H7 (cell line): Measurements from ENCODE around the gene SHROOM3. TPM values are rescaled to one million over a fixed set of nuclear protein-coding genes. Genes with fewer than 3 reads are reported as not detected.

Experiments used
- DNase-seq: peaks from one replicate; pipeline ENCODE4 v3.0.0; 2012
- H3K27me3 ChIP-seq: 2 replicates; pipeline ENCODE4 v1.6.0; 2011; ENCODE audit warnings: mild to moderate bottlenecking, low read length; ENCODE audit not compliant: control insufficient read depth, insufficient read depth
- H3K36me3 ChIP-seq: replicated peaks from 2 replicates; pipeline ENCODE4 v1.5.1; 2011; ENCODE audit warnings: low read length; ENCODE audit not compliant: control insufficient read depth, insufficient read depth
- H3K4me3 ChIP-seq: 2 replicates; pipeline ENCODE4 v1.5.1; 2011; ENCODE audit warnings: low read depth, mild to moderate bottlenecking, control low read depth, low read length, moderate library complexity; ENCODE audit not compliant: insufficient read depth
- total RNA-seq: library from RNA; depleted of rRNA; stranded (reverse); fragments of >200 nt; shearing (Covaris generic); gene quantifications from 2 replicates; pipeline ENCODE4 v1.2.3, GENCODE V29; 2014

SHROOM3 gene
- total RNA-seq, 1 experiment from 2014 or later: 52.8 TPM

DNA sequence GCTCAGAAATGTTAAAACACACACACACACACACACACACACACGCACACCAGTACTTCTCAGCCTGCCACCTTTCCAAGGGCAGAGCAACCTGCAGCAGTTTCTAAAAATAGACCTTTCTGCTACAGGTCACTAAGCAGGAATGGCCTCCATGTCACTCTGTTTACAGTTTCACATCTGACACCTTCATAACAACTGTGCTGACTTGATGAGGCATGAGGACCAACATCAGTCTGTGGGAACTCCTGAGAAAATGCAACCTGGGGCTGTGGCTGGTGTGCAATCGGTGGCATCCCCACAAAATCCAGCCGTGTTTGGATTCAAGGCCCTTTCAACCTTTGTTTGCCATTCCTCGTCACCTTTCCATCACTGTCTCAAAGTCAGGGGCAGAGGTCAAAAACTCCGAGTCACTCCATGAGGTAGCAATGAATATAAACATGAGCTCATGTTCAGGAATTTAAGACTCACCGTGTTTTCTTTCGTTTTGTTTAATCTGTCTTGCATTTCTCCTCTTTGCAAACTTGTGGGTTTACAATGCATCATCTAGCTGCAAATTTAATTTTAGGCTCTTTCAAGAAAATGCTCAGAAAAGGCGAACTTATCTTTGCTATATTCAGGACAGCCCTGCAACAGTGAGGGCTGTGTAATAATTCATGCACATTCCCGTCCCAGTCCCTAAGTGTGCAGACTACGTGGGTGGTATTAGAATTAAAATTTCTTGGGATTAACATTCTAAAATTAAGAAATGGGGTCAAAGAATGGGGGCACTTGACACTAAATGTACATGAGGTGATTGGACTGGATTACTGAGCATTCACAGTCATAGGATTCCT lies 135.3 kb downstream of the SHROOM3 start:
- no peak overlapping the region for H3K4me3 ChIP-seq
- DNase-seq: no peak
- no peaks in the 10 kb centered on the region for H3K36me3 ChIP-seq
- H3K27me3 ChIP-seq: no peaks in the 10 kb centered on the region

DNA sequence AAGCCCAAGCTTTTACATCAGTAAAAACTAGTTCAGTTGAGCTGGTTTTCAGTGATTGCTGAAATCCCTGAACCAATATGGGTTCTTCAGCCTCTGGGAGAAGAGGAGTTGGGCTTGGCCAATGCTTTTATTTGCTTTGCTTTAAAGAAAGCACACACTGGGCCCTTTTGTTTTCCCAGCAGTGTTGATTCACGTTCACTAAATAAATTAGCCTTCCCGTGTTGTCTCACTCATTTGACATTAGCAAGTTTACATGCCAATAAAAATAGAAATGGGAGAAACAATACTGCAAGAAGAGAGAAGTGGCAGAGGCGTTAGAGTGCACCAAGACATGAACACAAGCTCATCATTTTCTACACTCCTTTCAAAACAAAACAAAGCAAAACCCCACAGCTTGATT lies 136.2 kb downstream of the SHROOM3 start:
- H3K4me3 ChIP-seq: no peak overlapping the region
- DNase-seq: no peak
- no peaks in the 10 kb centered on the region for H3K27me3 ChIP-seq
- no peaks in the 10 kb centered on the region for H3K36me3 ChIP-seq

DNA sequence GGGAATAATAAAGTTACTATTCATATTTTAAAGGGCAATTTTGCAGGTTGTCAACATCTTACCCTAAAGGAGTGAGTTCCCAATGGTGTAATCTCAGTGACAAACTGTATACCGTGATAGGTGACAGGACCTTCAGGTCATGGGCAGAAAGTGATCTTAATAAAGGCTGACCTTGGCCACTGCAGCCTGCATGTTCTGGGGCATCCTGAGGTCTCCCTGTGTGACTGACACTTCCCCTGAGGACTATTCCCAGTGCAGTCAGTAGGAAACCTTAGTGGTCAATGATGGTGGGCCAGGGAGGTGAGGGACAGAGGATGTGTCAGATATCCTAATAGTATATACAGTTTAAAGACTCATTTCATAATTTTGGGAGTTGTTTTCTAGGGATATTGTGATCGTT lies 137.2 kb downstream of the SHROOM3 start:
- H3K4me3 ChIP-seq: no peak overlapping the region
- H3K36me3 ChIP-seq: no peaks in the 10 kb centered on the region
- DNase-seq: no peak
- no peaks in the 10 kb centered on the region for H3K27me3 ChIP-seq

DNA sequence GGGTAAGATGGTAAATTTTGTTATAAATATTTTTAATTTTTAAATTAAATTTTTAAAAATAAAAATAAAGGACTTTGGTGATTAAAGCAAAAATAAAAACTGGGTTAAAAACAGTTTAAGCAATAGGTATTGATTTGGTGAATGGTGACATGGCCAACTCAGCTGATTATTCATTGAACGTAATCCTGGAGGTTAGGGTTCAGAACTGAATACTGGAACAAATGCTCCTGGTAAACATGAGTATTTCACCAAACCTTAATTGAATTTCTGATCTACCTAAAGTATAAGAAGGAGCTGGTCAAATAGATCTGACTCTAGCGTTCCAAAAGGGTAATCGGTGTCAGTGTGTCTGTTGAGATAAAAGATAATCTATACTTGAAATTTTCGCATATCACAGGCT lies 141.8 kb downstream of the SHROOM3 start:
- Histone ChIP-seq H3K4me3 (no peak overlapping the region), H3K27me3 (no peaks in the 10 kb centered on the region), H3K36me3 (no peaks in the 10 kb centered on the region)
- no peak for DNase-seq

DNA sequence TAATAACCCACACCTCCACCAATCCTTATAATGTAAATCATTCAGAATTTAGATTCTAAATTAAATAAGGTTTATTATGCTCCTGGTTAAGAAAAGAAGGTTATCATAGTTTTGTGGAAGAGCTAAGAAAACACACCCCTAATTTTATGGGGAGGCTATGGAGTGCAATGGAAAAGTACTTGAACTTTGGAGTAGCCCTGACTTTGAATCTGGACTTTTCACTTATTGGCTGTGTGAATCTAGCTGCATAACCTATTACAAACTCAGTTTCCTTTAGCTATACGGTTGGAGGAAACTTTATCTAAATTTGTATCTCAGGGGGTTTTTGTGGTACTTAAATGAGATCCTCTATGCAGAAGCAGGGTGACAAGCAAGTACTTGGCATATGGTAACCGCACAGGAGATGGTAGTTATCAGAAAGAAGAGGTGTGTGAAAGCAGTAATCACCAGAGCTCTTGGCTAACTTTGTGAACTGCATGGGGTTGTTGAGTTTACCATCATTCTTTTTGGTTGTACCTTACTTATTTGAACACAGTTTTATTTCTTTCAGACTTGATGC lies 143.1 kb downstream of the SHROOM3 start:
- no peaks in the 10 kb centered on the region for H3K36me3 ChIP-seq
- no peak for DNase-seq

DNA sequence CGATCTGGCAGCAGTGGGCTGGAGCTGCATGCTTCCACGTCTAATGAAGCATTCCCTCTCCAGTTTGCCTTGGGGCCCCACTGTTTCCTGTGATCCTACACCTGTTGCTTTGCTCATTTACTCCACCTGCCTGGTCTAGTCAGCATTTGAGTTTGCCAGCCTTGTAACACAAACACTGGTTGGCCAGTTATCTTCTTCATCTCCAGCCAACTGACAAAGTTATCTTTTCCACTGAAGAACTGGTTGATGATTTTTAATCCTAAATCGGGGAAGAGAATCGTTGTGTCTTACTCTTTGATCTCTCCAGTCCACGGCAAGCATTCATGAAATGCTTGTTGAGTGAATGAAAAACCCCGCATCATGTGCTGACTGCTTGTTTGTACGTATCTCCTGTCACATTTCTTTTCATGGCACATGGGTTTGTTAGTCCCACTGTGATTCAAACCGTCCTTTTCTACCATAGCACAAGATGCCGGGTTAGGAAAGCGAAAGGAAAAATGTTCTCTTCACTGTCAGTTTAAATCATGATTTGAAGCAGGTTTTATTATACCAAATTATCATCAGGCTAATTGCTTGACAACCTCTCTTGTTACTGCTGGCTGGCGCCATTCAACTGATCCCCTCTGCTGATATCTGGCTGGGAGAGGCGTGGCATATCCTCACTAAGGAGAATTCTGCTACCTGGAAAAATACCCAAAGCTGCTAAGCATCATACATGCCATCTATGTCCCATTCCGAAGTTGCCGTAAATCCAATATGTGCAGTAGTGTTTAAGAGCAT lies 144.8 kb downstream of the SHROOM3 start:
- Histone ChIP-seq H3K4me3 (no peak overlapping the region), H3K27me3 (no peaks in the 10 kb centered on the region), H3K36me3 (no peaks in the 10 kb centered on the region)
- DNase-seq: no peak

More for the DNA sequence above, 143.1 kb downstream of the SHROOM3 start:
- H3K27me3 ChIP-seq: no peaks in the 10 kb centered on the region
- H3K4me3 ChIP-seq: no peak overlapping the region

DNA sequence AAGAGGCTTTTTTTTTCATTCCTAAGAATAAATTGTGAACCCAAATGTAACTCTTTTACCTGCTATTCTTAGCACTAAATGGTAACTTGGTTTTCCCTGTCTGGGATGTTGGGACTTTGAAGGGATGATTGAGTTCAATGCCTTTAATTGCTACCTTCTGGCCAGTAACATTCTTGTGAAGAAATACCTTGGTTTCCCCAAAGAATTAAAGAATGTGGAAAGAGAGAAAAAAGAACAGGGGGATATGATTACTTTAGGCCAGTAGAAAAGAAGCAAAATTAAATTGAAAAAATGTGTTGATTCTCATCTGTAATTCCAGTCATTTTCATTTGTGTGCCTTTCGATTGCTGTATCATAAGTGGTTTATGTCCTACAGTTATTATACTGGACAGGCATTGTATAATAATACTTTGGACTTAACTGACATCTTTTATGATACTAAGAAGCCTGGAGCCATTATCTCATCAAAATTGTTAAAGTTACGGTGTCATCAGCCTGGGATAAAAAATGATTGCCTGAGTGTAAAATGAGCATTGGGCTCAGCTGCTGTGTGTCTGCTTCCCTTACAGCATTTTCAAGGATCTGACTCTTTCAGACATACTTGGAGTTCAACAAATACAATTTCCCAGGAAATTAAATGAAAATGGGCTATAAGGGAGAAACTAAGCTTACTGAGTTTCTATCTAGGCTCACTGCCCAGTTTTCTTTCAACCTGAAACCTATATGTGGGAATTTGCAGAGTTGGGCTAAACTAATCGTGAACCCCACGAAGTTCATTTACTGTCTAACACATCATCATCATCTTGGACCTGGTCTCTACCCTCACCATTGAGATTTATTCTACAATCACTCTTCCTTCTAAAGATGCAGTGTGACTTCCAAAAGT lies 146.3 kb downstream of the SHROOM3 start:
- no peak for DNase-seq
- Histone ChIP-seq H3K36me3 (no peaks in the 10 kb centered on the region), H3K4me3 (no peak overlapping the region), H3K27me3 (no peaks in the 10 kb centered on the region)

DNA sequence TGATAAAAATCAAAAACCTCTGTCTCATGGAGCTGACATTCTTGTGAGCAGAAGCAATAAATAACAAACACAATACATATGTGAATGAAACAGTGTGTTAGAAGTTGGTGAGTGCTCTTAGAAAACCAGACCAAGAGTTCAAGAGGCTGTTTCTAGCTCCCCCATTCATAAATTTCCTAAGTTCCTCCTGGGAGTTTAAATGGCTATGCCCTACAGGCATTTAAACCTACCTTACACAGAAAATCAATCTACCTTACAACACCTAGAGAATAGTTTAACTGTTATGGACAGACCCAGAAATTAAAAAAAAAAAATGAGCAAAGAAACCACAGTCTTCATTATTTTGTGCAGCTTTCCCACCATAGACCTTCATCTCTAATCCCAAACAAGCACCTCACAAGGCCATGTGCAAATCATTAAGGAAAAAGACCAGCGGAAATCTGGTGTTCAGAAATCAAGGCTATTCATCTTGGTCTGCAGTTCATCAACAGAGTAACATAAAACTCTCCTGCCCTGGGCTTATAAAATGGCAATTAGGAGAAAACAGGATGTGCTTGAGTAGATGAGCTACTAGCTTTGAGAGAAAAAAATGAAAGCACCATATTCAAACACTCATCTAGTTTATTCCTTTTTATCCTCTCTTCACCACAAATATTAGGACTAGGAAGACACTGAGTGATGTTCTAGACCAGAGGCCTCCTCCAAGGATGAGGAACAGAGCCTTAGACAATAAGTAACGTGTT lies 147.2 kb downstream of the SHROOM3 start:
- DNase-seq: no peak
- no peak overlapping the region for H3K4me3 ChIP-seq
- H3K27me3 ChIP-seq: no peaks in the 10 kb centered on the region
- no peaks in the 10 kb centered on the region for H3K36me3 ChIP-seq

DNA sequence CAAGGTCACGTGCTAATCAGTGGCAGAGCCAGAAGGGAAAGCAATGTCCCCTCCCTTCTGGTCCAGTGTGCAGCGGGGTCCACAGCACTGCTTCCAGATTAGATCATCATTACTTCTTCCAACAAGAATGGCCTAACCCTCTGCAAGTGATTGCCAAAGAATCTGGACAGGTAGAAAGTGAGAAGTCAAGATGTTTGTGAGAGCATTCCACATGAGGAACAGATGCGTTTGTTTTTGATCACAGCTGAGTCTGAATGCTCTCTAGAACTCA lies 147.7 kb downstream of the SHROOM3 start:
- no peak for DNase-seq
- no peaks in the 10 kb centered on the region for H3K36me3 ChIP-seq
- no peaks in the 10 kb centered on the region for H3K27me3 ChIP-seq
- H3K4me3 ChIP-seq: no peak overlapping the region

DNA sequence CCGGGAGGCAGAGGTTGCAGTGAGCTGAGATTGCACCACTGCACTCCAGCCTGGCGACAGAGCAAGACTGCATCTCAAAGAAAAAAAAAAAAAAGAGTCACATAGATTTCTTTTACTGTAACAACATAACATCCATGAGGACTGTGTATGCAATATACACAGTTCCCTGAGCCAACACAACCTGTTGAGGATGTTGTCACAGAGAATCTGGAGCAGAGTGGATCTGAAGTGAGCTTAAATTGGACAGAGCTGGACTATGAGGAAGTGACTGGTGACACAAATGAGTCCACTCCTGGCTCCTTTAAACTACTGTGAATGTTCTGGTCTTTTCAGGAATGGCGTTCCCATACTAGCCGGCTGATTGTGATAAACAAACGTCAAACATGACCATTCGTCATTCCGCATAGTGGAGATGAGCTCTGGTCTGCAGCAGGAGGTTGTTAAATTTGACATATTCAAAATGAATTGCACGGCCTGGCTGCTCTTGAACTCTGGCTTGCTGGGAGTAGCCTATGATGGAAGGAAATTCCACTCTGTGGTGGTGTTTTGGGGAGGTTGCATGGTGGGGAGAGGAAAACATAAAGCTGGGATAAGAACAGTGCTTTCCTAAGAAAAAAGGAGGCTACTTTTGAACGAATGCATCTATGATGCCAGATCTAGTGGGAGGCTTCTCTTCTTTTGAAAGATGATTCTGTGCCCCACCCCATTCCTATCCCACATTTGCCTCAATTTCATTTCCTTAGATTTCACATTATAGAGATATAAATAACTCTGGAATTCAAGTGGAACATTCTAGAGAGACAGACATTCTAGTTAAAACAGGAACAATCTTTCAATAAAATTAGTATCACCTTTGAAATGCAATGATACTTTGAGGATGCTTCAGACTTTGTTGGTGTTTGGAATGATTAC lies 149.5 kb downstream of the SHROOM3 start:
- Histone ChIP-seq H3K36me3 (no peaks in the 10 kb centered on the region), H3K27me3 (no peaks in the 10 kb centered on the region), H3K4me3 (no peak overlapping the region)
- DNase-seq: no peak

DNA sequence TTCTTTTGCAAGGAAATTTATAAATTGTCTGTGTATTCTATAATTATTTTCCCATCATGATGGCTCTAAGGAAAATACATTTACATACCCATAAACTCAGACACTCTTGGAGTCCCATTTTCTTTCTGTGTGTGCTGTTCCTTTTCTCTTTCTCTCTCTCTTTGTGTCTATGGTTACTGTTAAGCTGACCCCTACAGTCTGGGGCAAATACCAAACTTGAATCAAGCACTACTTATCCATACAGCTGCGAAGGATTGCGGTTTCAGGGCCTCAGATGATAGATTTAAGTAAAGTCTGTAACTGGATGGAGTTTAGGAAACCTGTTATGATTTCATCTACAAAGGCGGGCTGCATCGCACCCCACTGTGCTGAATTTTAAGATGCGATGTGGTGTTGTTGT lies 150.2 kb downstream of the SHROOM3 start:
- Histone ChIP-seq H3K4me3 (no peak overlapping the region), H3K36me3 (no peaks in the 10 kb centered on the region), H3K27me3 (no peaks in the 10 kb centered on the region)
- DNase-seq: peak; percentile 45

DNA sequence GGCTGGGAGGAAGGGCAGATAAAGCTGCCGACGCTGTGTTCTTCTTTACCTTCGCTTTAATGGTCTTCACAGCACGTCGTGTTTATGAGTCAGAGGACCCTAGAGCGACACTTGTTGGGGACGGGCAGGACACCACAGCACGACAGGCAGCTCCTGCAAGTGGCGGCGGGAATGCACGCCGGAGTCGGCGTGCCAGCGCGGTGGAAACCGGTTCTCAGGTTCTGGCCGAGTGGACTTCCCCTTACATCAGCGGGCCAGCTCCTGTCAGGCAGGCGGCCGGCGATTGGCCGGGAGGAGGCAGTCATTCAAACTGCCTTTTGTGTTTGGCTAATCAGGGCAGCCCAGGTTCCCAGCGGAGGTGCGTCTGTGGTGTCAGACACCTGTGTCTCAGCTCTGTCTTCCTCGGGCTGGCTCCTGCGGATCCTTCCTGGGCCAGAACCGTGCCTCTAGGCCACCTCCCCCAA lies 150.9 kb downstream of the SHROOM3 start:
- no peaks in the 10 kb centered on the region for H3K36me3 ChIP-seq
- DNase-seq: peak; percentile 91

DNA sequence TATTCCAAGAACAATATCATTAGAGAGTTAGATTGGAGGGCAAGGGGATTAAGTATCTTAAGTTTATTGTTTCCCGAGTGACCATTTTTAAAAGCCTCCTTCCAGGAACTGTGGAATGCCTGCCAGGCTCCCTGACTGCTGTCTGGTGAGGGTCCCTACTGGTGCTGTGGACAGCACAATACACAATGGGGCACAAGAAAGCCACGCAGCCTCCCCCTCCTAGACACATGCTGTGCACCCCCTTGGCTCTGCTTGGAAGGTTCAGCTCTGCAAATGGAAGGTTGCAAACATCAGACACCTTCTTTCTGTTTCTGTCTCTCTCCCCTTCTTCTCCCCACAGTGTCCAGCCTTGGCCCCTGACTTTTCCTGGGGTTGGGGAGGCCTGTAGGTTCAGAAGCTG lies 153.2 kb downstream of the SHROOM3 start:
- Histone ChIP-seq H3K36me3 (no peaks in the 10 kb centered on the region), H3K27me3 (no peaks in the 10 kb centered on the region), H3K4me3 (no peak overlapping the region)
- peak; percentile 47 for DNase-seq

More for the DNA sequence above, 150.9 kb downstream of the SHROOM3 start:
- Histone ChIP-seq H3K27me3 (no peaks in the 10 kb centered on the region), H3K4me3 (peak overlapping the region; percentile 44)
